ENCODE measurements around the gene UBE2H.

UBE2H gene

DNA sequence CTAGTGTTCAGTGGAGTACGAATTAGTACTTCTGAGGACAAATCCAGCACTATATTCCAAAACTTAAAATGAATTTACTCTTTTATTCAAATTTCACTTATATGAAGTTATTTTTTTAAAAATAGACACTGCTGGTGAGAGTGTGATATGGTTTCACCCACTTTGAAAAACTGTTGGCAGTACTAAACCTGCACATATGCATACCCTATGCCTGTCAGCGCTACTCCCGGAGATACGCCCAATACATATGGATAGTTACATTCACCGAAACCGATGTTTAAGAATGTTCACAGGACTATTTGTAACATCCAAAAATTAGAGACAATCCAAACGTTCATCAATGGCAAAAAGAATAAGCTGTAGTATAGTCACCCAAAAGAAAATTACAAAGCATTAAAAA is 69.6 kb downstream of the UBE2H start:
- TF ChIP-seq CTCF (IDR thresholded peaks at IDR 0.05; ENCODE audit: extremely low read depth, insufficient read depth, missing control alignments) = no peak
- in situ Hi-C loops (cut with MboI; ENCODE audit: low pct_unique_long_range_greater_than_20kb, low sequenced_read_pairs, unreplicated experiment) = no loop called here
- no peak for DNase-seq (ENCODE audit: low spot score)

DNA sequence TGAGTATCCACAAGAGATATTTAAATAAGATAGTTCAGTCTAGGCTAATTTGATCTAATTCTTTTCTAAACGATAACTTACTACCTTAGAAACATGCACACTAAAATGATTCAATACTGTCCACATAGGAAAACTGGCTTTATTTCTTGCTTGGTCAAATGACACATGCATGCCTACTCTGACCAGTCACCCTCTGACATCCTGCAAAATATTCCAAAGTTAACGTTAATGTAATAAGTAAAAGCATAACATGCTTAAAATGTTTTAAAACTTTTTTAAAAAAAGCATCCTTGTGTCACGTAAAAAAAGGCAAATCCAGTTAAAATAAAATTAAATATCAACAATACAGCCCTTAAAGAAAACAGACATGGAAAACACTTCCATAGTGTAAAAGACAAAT is 70.2 kb downstream of the UBE2H start:
- no peak for TF ChIP-seq CTCF (IDR thresholded peaks at IDR 0.05; ENCODE audit: extremely low read depth, insufficient read depth, missing control alignments)
- in situ Hi-C loops (cut with MboI; ENCODE audit: low pct_unique_long_range_greater_than_20kb, low sequenced_read_pairs, unreplicated experiment) = no loop called here
- no peak for DNase-seq (ENCODE audit: low spot score)

- in situ Hi-C loops (cut with MboI; ENCODE audit: low pct_unique_long_range_greater_than_20kb, low sequenced_read_pairs, unreplicated experiment) = no loop called here
- no peak for DNase-seq (ENCODE audit: low spot score)
- no peak for TF ChIP-seq CTCF (IDR thresholded peaks at IDR 0.05; ENCODE audit: extremely low read depth, insufficient read depth, missing control alignments)
Observed at GRCh38 chr7:129877146-129877792, 75.5 kb downstream of the UBE2H start.

DNA sequence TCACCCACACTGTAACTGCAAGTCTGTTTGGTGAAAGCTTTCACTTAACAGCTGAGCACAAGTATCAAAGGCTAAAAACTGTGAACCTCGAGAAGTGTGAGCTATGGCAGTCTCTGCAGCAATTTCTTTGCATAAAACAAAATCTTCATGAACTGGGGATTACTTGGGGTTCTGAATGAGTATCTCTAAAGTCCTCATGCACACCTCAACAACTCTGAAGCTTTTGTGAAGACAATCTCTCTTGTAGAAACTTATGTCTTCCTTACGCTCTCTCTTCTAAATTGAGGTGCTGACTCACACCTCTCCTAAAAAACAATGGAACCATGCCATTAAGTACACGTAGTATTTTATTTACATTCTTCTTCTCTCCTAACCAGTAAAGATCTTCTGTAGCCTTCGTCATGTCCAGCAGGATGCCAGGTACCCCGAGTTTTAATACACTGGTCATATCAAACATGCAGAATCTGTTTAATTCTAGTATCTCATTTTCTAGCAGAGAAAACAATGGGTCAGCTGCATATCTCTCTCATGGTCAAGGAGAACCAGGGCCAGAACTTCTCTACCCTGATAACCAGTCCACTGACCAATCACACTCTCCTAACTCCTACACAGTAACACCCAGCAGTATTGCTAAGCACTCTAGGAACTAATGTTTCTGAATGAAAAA is 76.9 kb downstream of the UBE2H start:
- in situ Hi-C loops (cut with MboI; ENCODE audit: low pct_unique_long_range_greater_than_20kb, low sequenced_read_pairs, unreplicated experiment) = no loop called here
- no peak for DNase-seq (ENCODE audit: low spot score)

DNA sequence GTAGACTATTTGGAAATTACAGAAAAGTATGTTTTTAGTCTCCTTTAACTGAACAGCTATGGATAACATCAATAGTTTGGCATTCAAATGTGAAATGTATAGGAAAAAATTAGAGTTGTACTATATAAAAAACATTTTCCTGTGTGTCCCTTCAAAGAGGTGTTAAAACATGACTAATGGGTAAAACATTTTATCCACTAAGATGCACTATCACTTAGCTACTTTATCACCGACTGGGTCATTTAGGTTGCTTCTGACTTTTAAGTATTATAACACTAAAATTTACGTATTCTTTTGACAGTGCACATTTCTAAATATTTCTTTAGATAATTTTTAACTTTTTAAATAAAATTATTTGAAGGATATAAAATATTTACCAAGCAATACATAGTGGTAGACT is 77.6 kb downstream of the UBE2H start:
- DNase-seq (ENCODE audit: low spot score) = no peak
- no peak for TF ChIP-seq CTCF (IDR thresholded peaks at IDR 0.05; ENCODE audit: extremely low read depth, insufficient read depth, missing control alignments)
- in situ Hi-C loops (cut with MboI; ENCODE audit: low pct_unique_long_range_greater_than_20kb, low sequenced_read_pairs, unreplicated experiment) = no loop called here

More for the DNA sequence above, 76.9 kb downstream of the UBE2H start:
- no peak for TF ChIP-seq CTCF (IDR thresholded peaks at IDR 0.05; ENCODE audit: extremely low read depth, insufficient read depth, missing control alignments)

DNA sequence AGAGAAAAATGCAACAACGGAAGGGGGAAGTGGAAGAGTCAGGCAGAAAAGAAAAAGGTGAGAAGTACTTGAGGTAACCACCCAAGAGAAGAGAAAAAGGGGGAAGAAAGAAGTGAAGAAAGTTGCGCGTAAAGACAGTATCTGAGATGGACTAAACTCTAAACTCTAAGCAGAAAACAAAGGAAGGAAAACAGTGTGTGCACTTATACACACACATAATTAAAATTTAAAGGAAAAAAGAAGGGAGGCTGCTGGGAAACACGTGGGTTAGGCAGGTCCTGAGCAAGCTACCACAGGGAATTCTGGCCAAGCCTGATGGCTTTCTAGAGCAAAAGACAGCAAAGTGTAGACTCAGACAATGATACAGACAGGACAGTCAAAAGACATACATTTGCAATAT is 78.0 kb downstream of the UBE2H start:
- in situ Hi-C loops (cut with MboI; ENCODE audit: low pct_unique_long_range_greater_than_20kb, low sequenced_read_pairs, unreplicated experiment) = no loop called here
- no peak for TF ChIP-seq CTCF (IDR thresholded peaks at IDR 0.05; ENCODE audit: extremely low read depth, insufficient read depth, missing control alignments)
- DNase-seq (ENCODE audit: low spot score) = no peak
